ENCODE results near the gene MMD. TPM values are rescaled to one million over a fixed set of nuclear protein-coding genes. Genes with fewer than 3 reads are reported as not detected.

Gene MMD
- total and polyA plus RNA-seq, 2 donors from 2014 or later = 6.4 to 9.9 TPM

- Histone ChIP-seq H3K4me3 (ENCODE audit: low read length in 3 of 3) (no peak overlapping the region), H3K9ac (ENCODE audit: low read length in 3 of 3) (no peak overlapping the region), H3K27me3 (ENCODE audit: control insufficient read depth, insufficient read depth, low read length) (no peaks in the 10 kb centered on the region), H3K4me1 (ENCODE audit: control insufficient read depth in 2 of 3, insufficient read depth in 2 of 3, low read depth in 1 of 3, low read length in 3 of 3) (no peaks in the 10 kb centered on the region), H3K9me3 (ENCODE audit: control insufficient read depth in 2 of 3, insufficient read depth in 1 of 3, low read length in 3 of 3) (no peaks in the 10 kb centered on the region), H3K36me3 (ENCODE audit: control insufficient read depth in 2 of 3, insufficient read depth in 3 of 3, low read length in 3 of 3) (no peaks in the 10 kb centered on the region), H3K27ac (ENCODE audit: low read depth in 2 of 2, low read length in 2 of 2) (no peak overlapping the region)
- FAIRE-seq (no peak), DNase-seq (peak in 1 of 5 donors; percentile 30)
- TF ChIP-seq, protein P1, sequence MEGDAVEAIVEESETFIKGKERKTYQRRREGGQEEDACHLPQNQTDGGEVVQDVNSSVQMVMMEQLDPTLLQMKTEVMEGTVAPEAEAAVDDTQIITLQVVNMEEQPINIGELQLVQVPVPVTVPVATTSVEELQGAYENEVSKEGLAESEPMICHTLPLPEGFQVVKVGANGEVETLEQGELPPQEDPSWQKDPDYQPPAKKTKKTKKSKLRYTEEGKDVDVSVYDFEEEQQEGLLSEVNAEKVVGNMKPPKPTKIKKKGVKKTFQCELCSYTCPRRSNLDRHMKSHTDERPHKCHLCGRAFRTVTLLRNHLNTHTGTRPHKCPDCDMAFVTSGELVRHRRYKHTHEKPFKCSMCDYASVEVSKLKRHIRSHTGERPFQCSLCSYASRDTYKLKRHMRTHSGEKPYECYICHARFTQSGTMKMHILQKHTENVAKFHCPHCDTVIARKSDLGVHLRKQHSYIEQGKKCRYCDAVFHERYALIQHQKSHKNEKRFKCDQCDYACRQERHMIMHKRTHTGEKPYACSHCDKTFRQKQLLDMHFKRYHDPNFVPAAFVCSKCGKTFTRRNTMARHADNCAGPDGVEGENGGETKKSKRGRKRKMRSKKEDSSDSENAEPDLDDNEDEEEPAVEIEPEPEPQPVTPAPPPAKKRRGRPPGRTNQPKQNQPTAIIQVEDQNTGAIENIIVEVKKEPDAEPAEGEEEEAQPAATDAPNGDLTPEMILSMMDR (IDR thresholded peaks at IDR 0.05; ENCODE audit: borderline replicate concordance, extremely low read depth, insufficient read depth) = no peak
- intact Hi-C loops (cut with DNase I) = no loop called here
Measured at GRCh38 chr17:55453839-55454557, 32.4 kb upstream of the MMD start.

- no peaks in the 10 kb centered on the region for H3K9me3 ChIP-seq (ENCODE audit: control insufficient read depth in 2 of 3, insufficient read depth in 1 of 3, low read length in 3 of 3)
- no peaks in the 10 kb centered on the region for H3K36me3 ChIP-seq (ENCODE audit: control insufficient read depth in 2 of 3, insufficient read depth in 3 of 3, low read length in 3 of 3)
- H3K27ac ChIP-seq (ENCODE audit: low read depth in 2 of 2, low read length in 2 of 2) = no peak overlapping the region
- H3K4me3 ChIP-seq (ENCODE audit: low read length in 3 of 3) = no peak overlapping the region
- H3K4me1 ChIP-seq (ENCODE audit: control insufficient read depth in 2 of 3, insufficient read depth in 2 of 3, low read depth in 1 of 3, low read length in 3 of 3) = no peaks in the 10 kb centered on the region
- no peak for FAIRE-seq
- TF ChIP-seq, protein P1 (IDR thresholded peaks at IDR 0.05; ENCODE audit: borderline replicate concordance, extremely low read depth, insufficient read depth) = no peak
- intact Hi-C loops (cut with DNase I) = no loop called here
- peak in 3 of 5 donors; percentile 45 to 80 (median 71) for DNase-seq
- no peaks in the 10 kb centered on the region for H3K27me3 ChIP-seq (ENCODE audit: control insufficient read depth, insufficient read depth, low read length)
- no peak overlapping the region for H3K9ac ChIP-seq (ENCODE audit: low read length in 3 of 3)
Measured at GRCh38 chr17:55452139-55452790, 30.6 kb upstream of the MMD start.

GRCh38 chr17:55451758-55452138 lies 30.1 kb upstream of the MMD start:
- no peak overlapping the region for H3K27ac ChIP-seq (ENCODE audit: low read depth in 2 of 2, low read length in 2 of 2)

More at GRCh38 chr17:55451758-55452138, 30.1 kb upstream of the MMD start:
- Histone ChIP-seq H3K27me3 (ENCODE audit: control insufficient read depth, insufficient read depth, low read length) (no peaks in the 10 kb centered on the region), H3K36me3 (ENCODE audit: control insufficient read depth in 2 of 3, insufficient read depth in 3 of 3, low read length in 3 of 3) (no peaks in the 10 kb centered on the region), H3K4me3 (ENCODE audit: low read length in 3 of 3) (no peak overlapping the region), H3K4me1 (ENCODE audit: control insufficient read depth in 2 of 3, insufficient read depth in 2 of 3, low read depth in 1 of 3, low read length in 3 of 3) (no peaks in the 10 kb centered on the region), H3K9ac (ENCODE audit: low read length in 3 of 3) (no peak overlapping the region), H3K9me3 (ENCODE audit: control insufficient read depth in 2 of 3, insufficient read depth in 1 of 3, low read length in 3 of 3) (no peaks in the 10 kb centered on the region)
- TF ChIP-seq, protein P1 (IDR thresholded peaks at IDR 0.05; ENCODE audit: borderline replicate concordance, extremely low read depth, insufficient read depth) = no peak
- no peak for FAIRE-seq
- no peak for DNase-seq
- intact Hi-C loops (cut with DNase I) = no loop called here

Measured in kidney (tissue), 14 donors.